B cell (primary cell): ENCODE data around the gene PGPEP1. TPM values are rescaled to one million over a fixed set of nuclear protein-coding genes. Genes with fewer than 3 reads are reported as not detected.
A peak's percentile ranks its signal among the peaks of the same experiment; 100 is the strongest.

Experiments
- ATAC-seq: fragments of 200-7000 bp; cut with Tn5 transposase; one replicate; pipeline ENCODE4 v1.10.0; 2021; ENCODE audit warnings: low read depth, mild to moderate bottlenecking, moderate number of reproducible peaks, moderate library complexity
- CTCF ChIA-PET: fragments of 350-600 bp; sonication (Branson Sonifier 250); formaldehyde crosslinking; loops from one replicate; lab custom pipeline; 2021; ENCODE audit warnings: antibody characterized with exemption, inconsistent platforms; lab: Charles Lee
- POLR2A ChIA-PET: fragments of 350-600 bp; sonication (Branson Sonifier 250); formaldehyde crosslinking; loops from one replicate; lab custom pipeline; 2021; ENCODE audit warnings: antibody characterized with exemption; lab: Charles Lee
- DNase-seq: peaks from one replicate; pipeline ENCODE4 v3.0.0; 2013
- H2AFZ ChIP-seq: 2 replicates; pipeline ENCODE4 v1.6.1; 2012; ENCODE audit warnings: mild to moderate bottlenecking, low read depth, low read length; ENCODE audit not compliant: insufficient read depth, poor library complexity, severe bottlenecking
- H3K27ac ChIP-seq, 2 donors: 1 replicate in 1 of 2; 2 replicates in 1 of 2; pipeline ENCODE4 v1.5.1; 2012 to 2013; ENCODE audit warnings: low read length in 2 of 2, mild to moderate bottlenecking in 2 of 2, moderate library complexity in 1 of 2
- H3K27me3 ChIP-seq, 4 experiments: fragments of 200-600 bp in 1 of 4; sonication (generic) in 1 of 4; replicated peaks in 1 of 4; 1 replicate in 2 of 4; 2 replicates in 2 of 4; pipeline versions ENCODE4 v1.6.1 to v1.7.0; 2013 to 2016; ENCODE audit warnings: low read length in 3 of 4, mild to moderate bottlenecking in 2 of 4, mixed read lengths in 1 of 4, moderate library complexity in 1 of 4; ENCODE audit not compliant: insufficient read depth in 4 of 4, control insufficient read depth in 3 of 4; ENCODE audit errors: control extremely low read depth in 1 of 4
- H3K36me3 ChIP-seq, 2 experiments: replicated peaks in 1 of 2; 1 replicate in 1 of 2; 2 replicates in 1 of 2; pipeline versions ENCODE4 v1.6.1 to v1.7.1; 2013; ENCODE audit warnings: low read length in 1 of 2; ENCODE audit not compliant: insufficient read depth in 2 of 2, control insufficient read depth in 1 of 2; ENCODE audit errors: control extremely low read depth in 1 of 2, extremely low read depth in 1 of 2
- H3K4me1 ChIP-seq, 2 donors: fragments of 200-600 bp in 1 of 2; sonication (generic) in 1 of 2; 1 replicate in 1 of 2; 2 replicates in 1 of 2; pipeline versions ENCODE4 v1.5.1 to v1.6.1; 2013 to 2017; ENCODE audit warnings: low read length in 2 of 2; ENCODE audit not compliant: control insufficient read depth in 2 of 2, insufficient read depth in 2 of 2
- H3K4me2 ChIP-seq: replicated peaks from 2 replicates; pipeline ENCODE3; 2012; ENCODE audit warnings: mild to moderate bottlenecking, low read depth, low read length; ENCODE audit not compliant: poor library complexity, severe bottlenecking
- H3K4me3 ChIP-seq, 5 experiments: fragments of 200-600 bp in 1 of 5; sonication (generic) in 1 of 5; 1 replicate in 3 of 5; 2 replicates in 2 of 5; pipeline versions ENCODE4 v1.5.1 to v1.7.0; 2011 to 2016; ENCODE audit warnings: low read length in 4 of 5, mild to moderate bottlenecking in 4 of 5, low read depth in 2 of 5, control low read depth in 1 of 5, moderate library complexity in 1 of 5; ENCODE audit not compliant: insufficient read depth in 1 of 5; ENCODE audit errors: control extremely low read depth in 1 of 5, extremely low read depth in 1 of 5
- H3K79me2 ChIP-seq: fragments of 200-600 bp; sonication (generic); one replicate; pipeline ENCODE4 v1.6.0; 2016; ENCODE audit warnings: low read length; ENCODE audit not compliant: control insufficient read depth, insufficient read depth
- H3K9ac ChIP-seq: fragments of 200-600 bp; sonication (generic); 2 replicates; pipeline ENCODE4 v1.6.1; 2017; ENCODE audit warnings: mild to moderate bottlenecking, low read length, moderate library complexity
- H3K9me3 ChIP-seq, 3 donors: one replicate each; pipeline versions ENCODE4 v1.6.1 to v1.7.1; 2013; ENCODE audit warnings: low read length in 2 of 3; ENCODE audit not compliant: control insufficient read depth in 2 of 3, insufficient read depth in 1 of 3; ENCODE audit errors: control extremely low read depth in 1 of 3
- H4K20me1 ChIP-seq: 2 replicates; pipeline ENCODE4 v1.6.0; 2012; ENCODE audit warnings: mild to moderate bottlenecking, low read length; ENCODE audit not compliant: insufficient read depth, control insufficient read depth, poor library complexity, severe bottlenecking
- H3K27ac Mint-ChIP-seq: one replicate; pipeline ENCODE4 v1.8.0; 2021; ENCODE audit warnings: mixed read lengths
- H3K27me3 Mint-ChIP-seq: one replicate; pipeline ENCODE4 v1.8.0; 2021; ENCODE audit warnings: mixed read lengths
- H3K4me1 Mint-ChIP-seq: one replicate; pipeline ENCODE4 v1.8.0; 2021; ENCODE audit warnings: mixed read lengths
- H3K4me3 Mint-ChIP-seq: one replicate; pipeline ENCODE4 v1.8.0; 2021; ENCODE audit warnings: mixed read lengths
- H3K9me3 Mint-ChIP-seq: one replicate; pipeline ENCODE4 v1.8.0; 2022; ENCODE audit warnings: mixed read lengths; ENCODE audit not compliant: insufficient read depth
- EZH2 ChIP-seq: IDR thresholded peaks from 2 replicates; pipeline ENCODE4 v1.6.1; 2012; ENCODE audit warnings: borderline replicate concordance, low read depth, mild to moderate bottlenecking, moderate library complexity, low read length; ENCODE audit not compliant: insufficient read depth, poor library complexity, severe bottlenecking
- WGBS: methylation state at CpG from one replicate; pipeline ENCODE4 v1.1.5; 2013; ENCODE audit warnings: missing lambda C conversion rate; ENCODE audit not compliant: insufficient coverage; 5-methylcytosine and 5-hydroxymethylcytosine counted together
- intact Hi-C: fragments of 100-400 bp; cut with micrococcal nuclease; formaldehyde crosslinking; loops from one replicate; pipeline ENCODE4 v1.10.0; 2022
- polyA plus RNA-seq: library from polyadenylated mRNA; depleted of rRNA; stranded (reverse); fragments of >200 nt; gene quantifications from 2 replicates; pipeline ENCODE4 v1.2.3, GENCODE V29; 2012
- total RNA-seq, 2 donors: library from RNA; stranded (reverse); fragments of 120-200 nt in 1 of 2; gene quantifications; 1 replicate in 1 of 2; 2 replicates in 1 of 2; pipeline versions ENCODE4 v1.2.3 to v1.2.4, GENCODE V29; 2013 to 2022
- TF ChIP-seq, protein P1 (sequence below): fragments of 200-600 bp; IDR thresholded peaks from one replicate; pipeline ENCODE4 v1.8.0; 2022; ENCODE audit warnings: antibody characterized with exemption, mild to moderate bottlenecking

The PGPEP1 gene
- total and polyA plus RNA-seq, 2 donors (not counting 1 experiment from before 2014, with no cell fraction given): 17.6 to 20.9 TPM

DNA sequence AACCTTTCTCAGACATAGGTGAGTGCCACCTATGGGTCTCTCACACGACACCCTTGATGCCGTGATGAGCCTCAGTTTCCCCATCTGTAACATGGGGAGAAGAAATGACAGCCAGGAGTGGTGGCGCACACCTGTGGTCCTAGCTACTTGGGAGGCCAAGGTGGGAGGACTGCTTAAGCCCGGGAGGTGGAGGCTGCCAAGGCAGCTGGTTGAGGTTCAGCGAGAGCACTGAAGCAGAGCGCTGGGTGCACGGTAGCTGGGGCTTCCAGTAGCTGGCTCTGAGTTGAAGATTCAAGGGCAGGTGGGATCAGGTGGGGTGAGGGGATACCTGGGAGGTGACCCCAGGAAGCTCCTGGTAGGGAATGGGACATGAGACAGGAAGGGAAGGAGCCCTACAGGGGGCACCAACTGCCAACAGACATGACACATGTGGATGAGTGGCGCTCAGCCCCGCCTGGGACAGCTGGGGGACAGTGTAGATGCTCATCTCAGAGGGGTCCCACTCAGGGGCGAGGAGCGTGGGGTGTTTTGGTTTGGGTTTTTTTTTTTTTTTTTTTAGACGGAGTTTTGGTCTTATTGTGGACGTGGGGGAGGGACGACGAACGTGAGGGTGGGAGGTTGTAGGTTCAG is 72.3 kb downstream of the PGPEP1 start:
- H4K20me1 ChIP-seq: peaks cover 7% of the 10 kb centered on the region
- no peak overlapping the region for H3K4me3 Mint-ChIP-seq
- ChIA-PET CTCF (interaction anchor here (0.6 to 9.3 kb wide), 14 partner anchors 11 to 221 kb away, joined by 3 to 196 read pairs (median 4); partner anchors contain the start of genes GDF15, JUND and LSM4), POLR2A (interaction anchor here (2.1 kb wide), 1 partner anchor 24 kb away, joined by 5 read pairs; no protein-coding TSS in a partner anchor)
- H3K9me3 Mint-ChIP-seq: no peaks in the 10 kb centered on the region
- DNase-seq (no peak), ATAC-seq (no peak)
- peaks cover 41% of the 10 kb centered on the region for H3K27me3 Mint-ChIP-seq
- H3K27ac ChIP-seq: no peak overlapping the region
- no peaks in the 10 kb centered on the region for H3K79me2 ChIP-seq
- no peak overlapping the region for H2AFZ ChIP-seq
- H3K9me3 ChIP-seq: peaks cover 0 to 19% (median 0%) of the 10 kb centered on the region in 3 donors
- TF ChIP-seq EZH2: no peak
- TF ChIP-seq, protein P1, sequence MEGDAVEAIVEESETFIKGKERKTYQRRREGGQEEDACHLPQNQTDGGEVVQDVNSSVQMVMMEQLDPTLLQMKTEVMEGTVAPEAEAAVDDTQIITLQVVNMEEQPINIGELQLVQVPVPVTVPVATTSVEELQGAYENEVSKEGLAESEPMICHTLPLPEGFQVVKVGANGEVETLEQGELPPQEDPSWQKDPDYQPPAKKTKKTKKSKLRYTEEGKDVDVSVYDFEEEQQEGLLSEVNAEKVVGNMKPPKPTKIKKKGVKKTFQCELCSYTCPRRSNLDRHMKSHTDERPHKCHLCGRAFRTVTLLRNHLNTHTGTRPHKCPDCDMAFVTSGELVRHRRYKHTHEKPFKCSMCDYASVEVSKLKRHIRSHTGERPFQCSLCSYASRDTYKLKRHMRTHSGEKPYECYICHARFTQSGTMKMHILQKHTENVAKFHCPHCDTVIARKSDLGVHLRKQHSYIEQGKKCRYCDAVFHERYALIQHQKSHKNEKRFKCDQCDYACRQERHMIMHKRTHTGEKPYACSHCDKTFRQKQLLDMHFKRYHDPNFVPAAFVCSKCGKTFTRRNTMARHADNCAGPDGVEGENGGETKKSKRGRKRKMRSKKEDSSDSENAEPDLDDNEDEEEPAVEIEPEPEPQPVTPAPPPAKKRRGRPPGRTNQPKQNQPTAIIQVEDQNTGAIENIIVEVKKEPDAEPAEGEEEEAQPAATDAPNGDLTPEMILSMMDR: no peak
- H3K27ac Mint-ChIP-seq: peak overlapping the region; percentile 61
- intact Hi-C loops: no loop called here
- H3K4me2 ChIP-seq: no peak overlapping the region
- H3K4me1 ChIP-seq: peaks cover 46 to 48% of the 10 kb centered on the region in 2 donors
- H3K36me3 ChIP-seq: no peaks in the 10 kb centered on the region
- H3K9ac ChIP-seq: no peak overlapping the region
- no peak overlapping the region for H3K4me3 ChIP-seq
- H3K4me1 Mint-ChIP-seq: peaks cover 44% of the 10 kb centered on the region
- 91% methylated on average over 12 of the region's 16 CpGs for WGBS
- H3K27me3 ChIP-seq: peaks cover 0 to 61% (median 30%) of the 10 kb centered on the region in 4 experiments
